Measurements from ENCODE around the gene NF1. TPM values are rescaled to one million over a fixed set of nuclear protein-coding genes. Genes with fewer than 3 reads are reported as not detected.

NF1 gene
- total RNA-seq, 1 donor from 2014 or later, result 30.0 TPM

DNA sequence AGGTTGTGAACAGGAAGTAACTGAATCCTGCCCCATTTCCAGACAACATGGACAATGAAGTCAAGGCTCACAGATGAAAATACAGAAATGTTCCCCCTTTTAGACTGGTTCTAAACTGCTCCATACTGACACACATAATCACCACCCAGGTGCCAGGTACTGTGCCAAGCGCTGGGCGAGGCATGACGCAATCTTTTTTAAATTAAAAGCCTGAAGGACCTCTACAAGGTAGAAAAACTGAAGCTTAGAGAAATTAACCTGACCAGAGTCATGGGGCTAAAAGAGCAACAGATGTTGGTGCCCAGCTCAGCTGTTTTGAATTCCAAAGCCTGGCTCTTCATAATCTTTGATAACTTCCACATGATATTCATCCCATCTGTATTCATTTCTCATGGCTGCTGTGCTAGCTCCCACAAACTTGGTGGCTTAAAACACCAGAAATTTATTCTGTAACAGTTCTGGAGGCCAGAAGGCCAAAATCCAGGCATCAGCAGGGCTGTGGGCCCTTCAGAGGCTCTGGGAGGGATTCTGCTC lies 291.8 kb downstream of the NF1 start:
- H3K4me1 Mint-ChIP-seq (ENCODE audit: low read depth), result peaks cover 6% of the 10 kb centered on the region
- DNase-seq (ENCODE audit: low spot score), result no peak
- no peak overlapping the region for H3K4me3 Mint-ChIP-seq
- peaks cover 2% of the 10 kb centered on the region for H3K36me3 Mint-ChIP-seq (ENCODE audit: low read depth)
- no peaks in the 10 kb centered on the region for H3K9me3 Mint-ChIP-seq
- intact Hi-C loops (cut with micrococcal nuclease), result no loop called here
- peaks cover 25% of the 10 kb centered on the region for H3K27me3 Mint-ChIP-seq (ENCODE audit: insufficient read depth)
- H3K27ac Mint-ChIP-seq, result no peak overlapping the region

DNA sequence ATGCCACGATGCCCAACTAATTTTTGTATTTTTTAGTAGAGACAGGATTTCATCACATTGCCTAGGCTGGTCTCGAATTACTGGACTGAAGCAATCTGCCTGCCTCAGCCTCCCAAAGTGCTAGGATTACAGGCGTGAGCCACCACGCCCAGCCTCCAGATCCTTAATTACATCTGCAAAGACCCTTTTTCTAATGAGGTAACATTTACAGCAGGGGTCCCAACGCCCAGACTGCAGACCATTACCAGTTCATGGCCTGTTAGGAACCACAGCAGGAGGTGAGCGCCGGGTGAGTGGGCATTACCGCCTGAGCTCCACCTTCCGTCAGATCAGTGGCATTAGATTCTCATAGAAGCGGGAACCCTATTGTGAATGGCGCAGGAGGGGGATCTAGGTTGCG lies 292.7 kb downstream of the NF1 start:
- H3K9me3 Mint-ChIP-seq, result no peaks in the 10 kb centered on the region
- H3K27me3 Mint-ChIP-seq (ENCODE audit: insufficient read depth), result peaks cover 27% of the 10 kb centered on the region
- intact Hi-C loops (cut with micrococcal nuclease), result no loop called here

DNA sequence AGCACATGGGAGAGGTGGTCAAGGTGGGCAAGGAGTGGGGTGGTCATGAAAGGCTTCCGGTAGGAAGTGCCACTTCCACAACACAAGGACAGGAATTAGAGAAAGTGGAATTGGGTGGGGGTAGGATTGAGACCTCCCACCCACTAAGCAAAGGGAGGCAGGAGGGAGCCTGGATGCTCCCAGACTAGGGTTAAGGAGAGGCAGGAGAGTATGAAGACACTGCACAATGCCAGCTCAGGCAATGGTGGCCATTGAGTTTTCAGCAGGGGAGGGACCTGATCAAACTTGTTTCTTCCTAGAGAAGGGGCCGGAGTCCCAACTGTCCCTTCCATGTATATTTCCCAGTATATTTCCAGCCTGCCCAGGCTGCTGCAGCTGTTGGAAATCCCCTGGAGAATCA lies 293.6 kb downstream of the NF1 start:
- intact Hi-C loops (cut with micrococcal nuclease), result no loop called here
- Mint-ChIP-seq H3K27ac (no peak overlapping the region), H3K4me3 (no peak overlapping the region), H3K36me3 (ENCODE audit: low read depth) (peaks cover 2% of the 10 kb centered on the region), H3K27me3 (ENCODE audit: insufficient read depth) (peaks cover 36% of the 10 kb centered on the region), H3K9me3 (no peaks in the 10 kb centered on the region), H3K4me1 (ENCODE audit: low read depth) (peaks cover 6% of the 10 kb centered on the region)
- no peak for DNase-seq (ENCODE audit: low spot score)

More for the DNA sequence above, 292.7 kb downstream of the NF1 start:
- Mint-ChIP-seq H3K36me3 (ENCODE audit: low read depth) (peaks cover 2% of the 10 kb centered on the region), H3K4me3 (no peak overlapping the region), H3K27ac (no peak overlapping the region), H3K4me1 (ENCODE audit: low read depth) (peaks cover 6% of the 10 kb centered on the region)
- no peak for DNase-seq (ENCODE audit: low spot score)

DNA sequence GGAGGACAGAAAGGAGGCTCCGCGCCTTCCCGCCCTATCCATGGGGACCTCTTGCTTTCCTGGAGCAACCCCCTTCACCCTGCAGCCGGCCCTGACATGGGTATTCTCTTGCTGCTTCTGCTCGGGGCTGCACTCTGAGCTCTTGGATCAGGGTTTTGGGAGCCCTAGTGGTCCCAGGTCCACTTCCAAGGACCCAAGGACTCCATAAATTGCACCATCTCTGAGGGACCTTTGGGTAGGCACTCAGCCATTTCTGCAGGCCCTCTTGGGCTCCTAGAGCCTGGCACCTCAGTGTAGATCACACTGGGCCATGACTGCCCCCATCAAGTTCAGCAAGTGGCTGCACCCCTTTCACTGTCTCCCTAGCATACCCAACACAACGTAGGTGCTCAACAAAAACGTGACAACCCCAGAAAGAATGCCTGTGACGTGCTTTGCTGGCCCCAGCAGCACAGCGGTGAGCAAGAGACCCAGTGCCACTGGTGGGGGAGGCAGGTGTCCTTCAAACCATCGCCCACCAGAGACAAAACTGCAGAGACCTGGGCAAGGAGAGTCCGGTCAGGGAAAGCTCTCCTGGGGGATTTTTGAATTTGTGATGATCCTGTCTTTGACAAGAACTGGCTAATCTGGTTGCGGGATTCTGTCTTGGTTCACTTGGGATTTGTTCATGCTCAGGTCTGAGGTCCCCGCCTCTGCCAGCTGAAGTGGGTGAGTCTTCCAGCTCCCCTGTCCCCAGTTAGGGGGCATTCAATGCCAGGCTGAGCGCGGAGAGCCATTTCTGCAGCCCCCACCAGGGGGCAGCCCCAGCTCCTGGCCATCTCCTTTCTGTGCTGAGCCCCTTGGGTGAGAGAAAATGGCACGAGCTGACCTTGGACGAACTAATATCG lies 294.2 kb downstream of the NF1 start:
- no peaks in the 10 kb centered on the region for H3K9me3 Mint-ChIP-seq
- H3K4me3 Mint-ChIP-seq, result no peak overlapping the region
- intact Hi-C loops (cut with micrococcal nuclease), result loop anchor here (1.0 kb wide), 1 partner anchor 136 kb away; no protein-coding TSS in a partner anchor
- peaks cover 6% of the 10 kb centered on the region for H3K4me1 Mint-ChIP-seq (ENCODE audit: low read depth)
- peaks cover 2% of the 10 kb centered on the region for H3K36me3 Mint-ChIP-seq (ENCODE audit: low read depth)
- DNase-seq (ENCODE audit: low spot score), result no peak
- no peak overlapping the region for H3K27ac Mint-ChIP-seq
- H3K27me3 Mint-ChIP-seq (ENCODE audit: insufficient read depth), result peaks cover 42% of the 10 kb centered on the region

DNA sequence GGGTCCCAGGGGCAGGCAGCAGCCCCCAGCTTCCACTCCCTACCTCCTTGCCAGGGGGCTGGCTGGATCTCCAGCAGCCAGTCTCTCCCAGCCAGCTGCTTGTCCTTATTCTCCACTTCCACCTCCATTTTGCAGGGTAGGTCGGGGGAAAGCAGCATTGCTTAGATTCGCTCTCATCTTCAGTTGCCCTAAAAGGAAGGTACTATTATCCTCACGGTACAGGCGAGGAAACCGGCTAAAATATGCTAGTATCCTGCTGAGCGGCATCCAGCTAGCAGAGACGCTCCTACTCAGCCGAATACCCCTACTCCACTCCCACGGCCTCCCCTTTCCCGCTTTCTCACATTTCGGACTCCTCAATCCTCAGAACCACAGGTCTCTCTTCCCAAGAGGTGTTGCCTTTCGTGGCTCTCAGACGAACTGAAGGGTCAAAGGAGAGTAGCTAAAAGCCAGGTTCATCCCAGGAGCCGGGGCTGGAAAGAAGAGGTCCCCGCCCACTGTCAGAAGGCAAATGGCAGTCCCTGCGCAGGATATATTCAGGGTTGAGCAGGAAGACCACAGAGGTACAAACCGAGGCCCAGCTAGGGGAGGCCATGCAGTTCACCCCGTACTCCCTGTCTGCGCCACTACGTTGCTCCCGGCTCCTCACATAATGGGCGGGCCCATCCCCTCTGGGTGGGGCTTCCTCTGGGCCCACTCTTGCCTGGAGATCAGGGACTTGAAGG lies 295.0 kb downstream of the NF1 start:
- peak overlapping the region; percentile 6 for H3K27ac Mint-ChIP-seq
- no peaks in the 10 kb centered on the region for H3K9me3 Mint-ChIP-seq
- peaks cover 47% of the 10 kb centered on the region for H3K27me3 Mint-ChIP-seq (ENCODE audit: insufficient read depth)
- intact Hi-C loops (cut with micrococcal nuclease), result loop anchor here (1.0 kb wide), 1 partner anchor 135 kb away; no protein-coding TSS in a partner anchor
- DNase-seq (ENCODE audit: low spot score), result no peak
- H3K4me1 Mint-ChIP-seq (ENCODE audit: low read depth), result peaks cover 6% of the 10 kb centered on the region
- H3K4me3 Mint-ChIP-seq, result peak overlapping the region; percentile 77
- H3K36me3 Mint-ChIP-seq (ENCODE audit: low read depth), result peaks cover 2% of the 10 kb centered on the region

DNA sequence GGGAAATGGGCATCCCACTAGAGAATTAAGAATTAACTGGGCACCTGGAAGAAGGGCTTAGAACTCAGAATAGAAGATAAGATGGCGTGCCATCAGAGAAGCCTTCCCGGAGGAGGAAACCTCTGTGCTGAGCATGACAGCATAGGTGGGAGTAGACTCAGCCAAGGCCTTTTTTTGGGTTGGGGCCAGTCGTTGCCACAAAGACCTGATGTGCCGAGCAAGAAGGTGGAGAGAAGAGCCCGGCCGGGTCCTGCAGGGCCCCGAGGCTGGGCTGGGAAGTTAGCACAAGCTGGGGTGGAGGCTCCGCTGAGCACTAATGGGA lies 295.6 kb downstream of the NF1 start:
- Mint-ChIP-seq H3K4me1 (ENCODE audit: low read depth) (peaks cover 6% of the 10 kb centered on the region), H3K36me3 (ENCODE audit: low read depth) (peaks cover 2% of the 10 kb centered on the region), H3K4me3 (peak overlapping the region; percentile 77), H3K9me3 (no peaks in the 10 kb centered on the region), H3K27ac (peak overlapping the region; percentile 6), H3K27me3 (ENCODE audit: insufficient read depth) (peaks cover 50% of the 10 kb centered on the region)
- intact Hi-C loops (cut with micrococcal nuclease), result no loop called here
- DNase-seq (ENCODE audit: low spot score), result no peak

DNA sequence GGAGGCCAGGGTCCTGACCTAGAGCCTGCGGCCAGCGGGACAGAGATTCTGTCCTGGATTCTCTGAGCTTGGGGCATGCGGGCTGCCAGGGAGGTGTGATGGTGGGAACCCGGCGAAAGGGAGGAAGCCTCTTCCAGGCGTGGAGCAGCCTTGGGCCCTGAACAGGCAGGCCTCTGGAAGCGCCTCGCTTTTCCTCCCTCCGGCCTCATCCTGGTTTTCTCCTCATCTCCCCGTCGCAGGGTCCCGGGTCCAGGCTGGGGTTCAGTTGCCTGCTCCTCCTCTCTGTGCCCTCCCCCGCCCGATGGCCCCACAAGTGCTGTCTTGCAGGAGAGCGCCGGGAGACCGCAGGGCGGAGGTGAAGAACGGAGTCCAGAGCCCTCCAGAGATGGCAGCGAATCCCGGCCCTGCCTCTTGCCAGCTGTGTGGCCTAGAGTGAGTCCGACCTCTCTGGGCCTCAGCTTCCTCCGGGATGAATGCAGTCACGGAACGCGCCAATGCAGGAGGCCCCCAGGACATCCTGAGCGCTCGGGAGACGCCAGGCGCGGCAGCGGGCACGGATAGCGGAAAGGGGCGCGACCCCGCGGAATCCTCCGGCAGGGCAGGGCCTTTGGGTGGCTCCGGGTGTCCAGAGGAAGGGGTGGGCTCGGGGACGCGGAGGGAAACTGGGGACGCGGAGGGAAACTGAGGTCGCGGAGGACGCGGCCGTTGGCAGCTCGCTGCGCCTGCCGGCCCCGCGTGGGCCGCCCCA lies 296.1 kb downstream of the NF1 start:
- intact Hi-C loops (cut with micrococcal nuclease), result no loop called here
- Mint-ChIP-seq H3K36me3 (ENCODE audit: low read depth) (peaks cover 2% of the 10 kb centered on the region), H3K9me3 (no peaks in the 10 kb centered on the region), H3K27ac (no peak overlapping the region), H3K27me3 (ENCODE audit: insufficient read depth) (peaks cover 55% of the 10 kb centered on the region), H3K4me3 (peak overlapping the region; percentile 77), H3K4me1 (ENCODE audit: low read depth) (peaks cover 6% of the 10 kb centered on the region)
- DNase-seq (ENCODE audit: low spot score), result no peak

DNA sequence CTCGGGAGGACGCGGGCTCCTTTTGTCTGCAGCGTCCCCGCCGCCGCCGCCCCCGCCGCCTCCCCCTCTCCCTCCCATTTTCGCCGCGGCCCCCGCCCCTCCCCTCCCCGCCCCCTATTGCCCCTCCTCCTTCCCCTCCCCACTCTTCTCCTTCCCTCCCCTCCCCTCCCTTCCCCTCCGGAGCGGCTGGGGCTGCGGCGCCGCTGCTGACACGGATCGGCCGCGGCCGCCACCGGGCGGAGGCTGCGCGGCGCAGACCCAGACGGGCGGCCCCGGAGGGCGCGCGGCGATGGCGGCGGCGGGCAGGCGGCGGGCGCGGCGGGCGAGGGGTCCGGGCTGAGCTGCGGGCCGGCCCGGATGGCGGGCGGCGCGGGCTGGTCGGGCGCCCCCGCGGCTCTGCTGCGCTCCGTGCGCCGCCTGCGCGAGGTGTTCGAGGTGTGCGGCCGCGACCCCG lies 296.7 kb downstream of the NF1 start, which contains the start of gene RAB11FIP4:
Gene RAB11FIP4, plus strand, starts transcription at position 180 of the 454 bp plus-strand sequence. Its CDS starts 178 bp downstream, at position 358.
- Mint-ChIP-seq H3K36me3 (ENCODE audit: low read depth) (peaks cover 2% of the 10 kb centered on the region), H3K9me3 (no peaks in the 10 kb centered on the region), H3K4me3 (peak within 1 kb of the TSS; percentile 77), H3K27me3 (ENCODE audit: insufficient read depth) (peaks cover 59% of the 10 kb centered on the region), H3K4me1 (ENCODE audit: low read depth) (peaks cover 6% of the 10 kb centered on the region), H3K27ac (peak within 1 kb of the TSS; percentile 11)
- intact Hi-C loops (cut with micrococcal nuclease), result no loop called here
- no peak for DNase-seq (ENCODE audit: low spot score)

DNA sequence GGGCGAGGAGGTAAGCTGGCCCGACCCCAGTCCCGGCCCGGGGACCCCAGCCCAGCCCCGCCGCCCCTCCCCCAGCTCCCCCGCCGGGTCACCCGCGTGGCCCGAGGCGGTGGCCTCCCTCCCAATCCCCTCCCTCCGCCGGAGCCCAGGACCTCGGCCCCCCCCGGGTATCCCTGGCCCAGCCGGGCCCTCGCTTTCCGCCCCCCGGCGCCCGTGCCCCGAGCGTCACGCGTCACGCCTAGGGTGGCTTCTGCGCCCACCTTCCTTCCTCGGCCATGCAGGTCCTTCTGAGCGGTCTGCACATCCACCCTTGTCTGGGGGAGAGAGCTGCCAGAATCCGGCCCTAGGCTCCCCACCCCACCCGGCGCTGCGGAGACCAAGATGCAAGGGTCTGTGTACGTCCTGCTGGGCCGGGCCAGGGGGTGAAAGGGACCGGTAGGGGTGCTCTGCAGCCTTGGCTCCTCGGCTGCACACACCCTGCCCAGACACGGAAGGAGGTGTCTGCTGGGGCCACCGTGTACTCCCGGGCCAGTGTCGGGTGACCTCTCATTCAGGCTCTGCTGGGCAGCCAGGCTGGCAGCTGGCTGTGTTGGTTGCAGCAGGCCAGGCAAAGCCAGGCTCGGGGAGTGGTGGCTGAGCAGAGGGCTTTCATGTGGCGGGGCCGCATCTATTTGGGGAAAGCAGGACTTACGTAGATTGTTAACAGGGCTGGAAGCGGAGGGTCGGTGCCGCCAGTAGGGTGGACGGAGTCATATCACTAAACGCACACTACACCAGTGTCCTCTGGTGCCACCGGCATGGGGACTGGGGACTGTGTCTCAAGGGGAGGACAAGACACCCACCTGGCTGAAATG lies 297.5 kb downstream of the NF1 start:
- peaks cover 66% of the 10 kb centered on the region for H3K27me3 Mint-ChIP-seq (ENCODE audit: insufficient read depth)
- no peak for DNase-seq (ENCODE audit: low spot score)
- intact Hi-C loops (cut with micrococcal nuclease), result no loop called here
- H3K36me3 Mint-ChIP-seq (ENCODE audit: low read depth), result peaks cover 2% of the 10 kb centered on the region
- H3K9me3 Mint-ChIP-seq, result no peaks in the 10 kb centered on the region
- peaks cover 6% of the 10 kb centered on the region for H3K4me1 Mint-ChIP-seq (ENCODE audit: low read depth)
- peak overlapping the region; percentile 11 for H3K27ac Mint-ChIP-seq
- H3K4me3 Mint-ChIP-seq, result peak overlapping the region; percentile 69

DNA sequence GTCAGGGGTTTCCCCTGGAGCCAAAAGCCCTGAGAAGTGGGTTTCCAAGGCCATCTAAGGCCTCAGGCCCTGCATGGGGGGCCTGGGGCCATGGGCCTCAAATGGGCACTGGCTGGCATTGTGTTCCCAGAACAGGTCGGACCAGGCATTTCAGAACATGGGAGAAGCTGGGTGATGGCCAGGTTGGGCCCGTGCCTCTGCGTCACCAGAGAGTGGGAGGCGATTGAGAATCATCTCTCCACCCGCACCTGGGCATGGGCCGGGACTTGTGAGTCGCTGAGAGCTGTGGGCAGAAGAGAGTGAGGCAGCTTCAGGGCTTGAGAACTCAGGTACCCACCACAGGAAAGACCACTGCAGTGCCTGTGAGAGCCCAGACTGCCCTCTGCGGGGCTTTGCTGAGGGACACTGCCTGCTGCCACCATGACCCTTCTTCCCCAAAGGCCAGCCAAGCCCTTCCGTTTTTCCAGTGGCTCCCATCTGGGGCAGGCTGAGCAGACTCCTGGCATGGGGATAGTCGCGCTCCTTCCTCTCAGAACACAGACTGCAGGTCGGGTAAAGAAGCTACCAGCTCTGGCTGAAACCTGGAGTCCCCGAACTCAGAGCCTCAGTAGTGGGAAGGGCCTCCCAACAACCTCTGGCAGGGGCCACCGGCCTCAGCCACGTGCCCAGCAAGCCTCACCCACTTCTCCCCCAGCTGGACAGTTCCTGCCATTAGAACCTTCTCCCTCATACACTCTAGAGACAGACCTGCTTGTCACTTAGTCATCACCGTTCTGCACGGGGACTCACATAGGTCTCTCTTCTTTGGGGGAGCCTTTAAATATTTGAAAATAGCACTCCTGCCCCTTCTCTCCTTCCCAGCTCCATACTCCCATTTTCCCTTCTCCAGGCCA lies 298.3 kb downstream of the NF1 start:
- Mint-ChIP-seq H3K4me3 (peak overlapping the region; percentile 69), H3K9me3 (no peaks in the 10 kb centered on the region), H3K36me3 (ENCODE audit: low read depth) (peaks cover 2% of the 10 kb centered on the region), H3K27me3 (ENCODE audit: insufficient read depth) (peaks cover 66% of the 10 kb centered on the region), H3K4me1 (ENCODE audit: low read depth) (peaks cover 6% of the 10 kb centered on the region), H3K27ac (no peak overlapping the region)
- no peak for DNase-seq (ENCODE audit: low spot score)
- intact Hi-C loops (cut with micrococcal nuclease), result no loop called here

DNA sequence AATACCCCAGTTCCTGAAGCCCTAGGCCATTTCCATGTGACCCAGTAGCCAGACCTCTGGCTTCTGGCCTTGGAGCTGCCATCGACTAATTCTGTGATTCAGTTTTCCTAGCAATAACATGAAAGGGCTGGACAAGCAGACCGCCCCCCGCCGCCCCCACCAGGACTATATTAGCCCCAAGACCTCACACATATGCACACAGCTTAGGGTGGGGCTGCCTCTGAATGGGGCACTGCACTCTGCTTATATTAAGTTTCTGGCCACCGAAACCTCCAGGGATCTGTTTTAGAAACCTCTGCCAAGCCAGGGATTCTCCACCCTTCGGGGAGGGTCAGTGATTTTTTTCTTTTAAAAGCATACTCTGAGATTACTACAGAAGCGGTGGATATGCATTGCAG lies 299.0 kb downstream of the NF1 start:
- no peak overlapping the region for H3K27ac Mint-ChIP-seq
- peaks cover 6% of the 10 kb centered on the region for H3K4me1 Mint-ChIP-seq (ENCODE audit: low read depth)
- peak overlapping the region; percentile 37 for H3K4me3 Mint-ChIP-seq
- intact Hi-C loops (cut with micrococcal nuclease), result no loop called here
- no peaks in the 10 kb centered on the region for H3K9me3 Mint-ChIP-seq
- H3K27me3 Mint-ChIP-seq (ENCODE audit: insufficient read depth), result peaks cover 63% of the 10 kb centered on the region
- no peak for DNase-seq (ENCODE audit: low spot score)
- peaks cover 2% of the 10 kb centered on the region for H3K36me3 Mint-ChIP-seq (ENCODE audit: low read depth)
